Right kidney (tissue), 1 donor: ENCODE measurements around the gene CDH4.

Experiments used
- DNase-seq: peaks from one replicate; pipeline ENCODE4 v3.0.0-alpha.2; 2016

Gene CDH4

GRCh38 chr20:61694682-61695081 is 442.6 kb downstream of the CDH4 start:
- DNase-seq, result no peak

GRCh38 chr20:61695741-61696140 is 443.7 kb downstream of the CDH4 start:
- DNase-seq, result no peak

GRCh38 chr20:61696181-61696735 is 444.2 kb downstream of the CDH4 start:
- no peak for DNase-seq

- no peak for DNase-seq
These were observed 445.9 kb downstream of the CDH4 start for GRCh38 chr20:61697666-61698597.

- DNase-seq, result no peak
These were observed 446.8 kb downstream of the CDH4 start for GRCh38 chr20:61698598-61699494.

- DNase-seq, result no peak
These were observed 447.7 kb downstream of the CDH4 start for GRCh38 chr20:61699495-61700374.

GRCh38 chr20:61700595-61701140 is 448.6 kb downstream of the CDH4 start:
- DNase-seq, result no peak

GRCh38 chr20:61701401-61701800 is 449.3 kb downstream of the CDH4 start:
- DNase-seq, result no peak

GRCh38 chr20:61701802-61702201 is 449.7 kb downstream of the CDH4 start:
- no peak for DNase-seq

GRCh38 chr20:61702246-61702645 is 450.2 kb downstream of the CDH4 start:
- DNase-seq, result no peak

- DNase-seq, result no peak
These were observed 452.6 kb downstream of the CDH4 start for GRCh38 chr20:61704661-61705060.

GRCh38 chr20:61705386-61706258 is 453.6 kb downstream of the CDH4 start:
- no peak for DNase-seq

GRCh38 chr20:61706259-61706961 is 454.3 kb downstream of the CDH4 start:
- DNase-seq, result no peak

GRCh38 chr20:61708891-61709290 is 456.8 kb downstream of the CDH4 start:
- DNase-seq, result no peak

GRCh38 chr20:61710108-61710507 is 458.0 kb downstream of the CDH4 start:
- DNase-seq, result no peak

GRCh38 chr20:61712688-61713087 is 460.6 kb downstream of the CDH4 start:
- no peak for DNase-seq

GRCh38 chr20:61718361-61719005 is 466.4 kb downstream of the CDH4 start:
- no peak for DNase-seq

GRCh38 chr20:61719691-61720347 is 467.8 kb downstream of the CDH4 start:
- DNase-seq, result no peak

GRCh38 chr20:61720348-61720696 is 468.3 kb downstream of the CDH4 start:
- no peak for DNase-seq
